Fibroblast of villous mesenchyme (primary cell): ENCODE data around the gene PHLDA3. TPM values are rescaled to one million over a fixed set of nuclear protein-coding genes. Genes with fewer than 3 reads are reported as not detected.
A peak's percentile ranks its signal among the peaks of the same experiment; 100 is the strongest.

Experiments
- DNase-seq: peaks from one replicate; pipeline ENCODE4 v3.0.0-alpha.2; 2010; ENCODE audit warnings: low read depth
- H3K4me3 ChIP-seq: 2 replicates; pipeline ENCODE4 v1.5.1; 2011; ENCODE audit warnings: low read depth, mild to moderate bottlenecking, low read length
- CTCF ChIP-seq: IDR thresholded peaks from 2 replicates; pipeline ENCODE4 v1.5.1; 2012; ENCODE audit warnings: low read depth, mild to moderate bottlenecking, low read length; ENCODE audit not compliant: insufficient read depth
- total RNA-seq: library from RNA; depleted of rRNA; stranded (reverse); fragments of >200 nt; gene quantifications from 2 replicates; pipeline ENCODE4 v1.2.3, GENCODE V29; 2012

PHLDA3 gene
- total RNA-seq, 1 donor: 70.0 TPM

- DNase-seq: no peak
- H3K4me3 ChIP-seq: no peak overlapping the region
- no peak for TF ChIP-seq CTCF
Measured at GRCh38 chr1:201448990-201449389, 20.0 kb downstream of the PHLDA3 start.

- H3K4me3 ChIP-seq: no peak overlapping the region
- peak; percentile 80 for DNase-seq
- TF ChIP-seq CTCF: peak; percentile 92
Measured at GRCh38 chr1:201447903-201448871, 20.8 kb downstream of the PHLDA3 start.

- no peak overlapping the region for H3K4me3 ChIP-seq
- no peak for DNase-seq
- no peak for TF ChIP-seq CTCF
Measured at GRCh38 chr1:201445310-201445709, 23.7 kb downstream of the PHLDA3 start.

GRCh38 chr1:201444792-201445191 lies 24.2 kb downstream of the PHLDA3 start:
- no peak overlapping the region for H3K4me3 ChIP-seq
- peak; percentile 29 for DNase-seq
- TF ChIP-seq CTCF: no peak

- TF ChIP-seq CTCF: no peak
- no peak overlapping the region for H3K4me3 ChIP-seq
- DNase-seq: no peak
Measured at GRCh38 chr1:201443747-201444146, 25.2 kb downstream of the PHLDA3 start.

- no peak overlapping the region for H3K4me3 ChIP-seq
- TF ChIP-seq CTCF: no peak
- DNase-seq: no peak
Measured at GRCh38 chr1:201436969-201437368, 32.0 kb downstream of the PHLDA3 start.
